Measurements from ENCODE around the gene SLC24A4. TPM values are rescaled to one million over a fixed set of nuclear protein-coding genes. Genes with fewer than 3 reads are reported as not detected.
A peak's percentile ranks its signal among the peaks of the same experiment; 100 is the strongest.

Gene SLC24A4
- total RNA-seq, 3 donors from 2014 or later (not counting 1 experiment from before 2014, with no cell fraction given), result 1.1 to 3.2 (median 2.1) TPM

- DNase-seq (no peak), ATAC-seq (peak in 1 of 3 donors; percentile 44)
- peaks cover 11% of the 10 kb centered on the region for H3K4me1 ChIP-seq (ENCODE audit: control insufficient read depth, insufficient read depth, low read length)
- TF ChIP-seq CTCF (IDR thresholded peaks at IDR 0.05), result no peak
- H3K9me3 ChIP-seq (ENCODE audit: control insufficient read depth, insufficient read depth, low read length), result no peaks in the 10 kb centered on the region
- no peak overlapping the region for H3K4me3 ChIP-seq (ENCODE audit: low read length)
- Mint-ChIP-seq H3K27me3 (ENCODE audit: low read depth in 2 of 2) (peaks cover 11% of the 10 kb centered on the region in 2 donors), H3K27ac (no peak overlapping the region), H3K4me3 (no peak overlapping the region), H3K9me3 (no peaks in the 10 kb centered on the region), H3K36me3 (no peaks in the 10 kb centered on the region), H3K4me1 (peaks cover 0 to 22% of the 10 kb centered on the region in 2 donors)
- no peaks in the 10 kb centered on the region for H3K36me3 ChIP-seq (ENCODE audit: control insufficient read depth, insufficient read depth, low read length)
- H3K27ac ChIP-seq (ENCODE audit: low read length), result no peak overlapping the region
- intact Hi-C loops (cut with micrococcal nuclease), result no loop called here
- WGBS (ENCODE audit: insufficient coverage), result 95% methylated on average over 2 of the region's 3 CpGs
- no peaks in the 10 kb centered on the region for H3K27me3 ChIP-seq (ENCODE audit: control insufficient read depth, insufficient read depth, low read length)
Measured at GRCh38 chr14:92417759-92418158, 94.8 kb downstream of the SLC24A4 start.

- H3K9me3 Mint-ChIP-seq, result no peaks in the 10 kb centered on the region
- DNase-seq (no peak), ATAC-seq (no peak)
- WGBS (ENCODE audit: insufficient coverage), result 43% methylated on average over 6 of the region's 6 CpGs
- TF ChIP-seq CTCF (IDR thresholded peaks at IDR 0.05), result no peak
- H3K4me1 Mint-ChIP-seq, result peaks cover 7 to 14% of the 10 kb centered on the region in 2 donors
- H3K4me3 ChIP-seq (ENCODE audit: low read length), result no peak overlapping the region
- H3K36me3 Mint-ChIP-seq, result no peaks in the 10 kb centered on the region
- peaks cover 0 to 2% of the 10 kb centered on the region in 2 donors for H3K27me3 Mint-ChIP-seq (ENCODE audit: low read depth in 2 of 2)
- no peaks in the 10 kb centered on the region for H3K36me3 ChIP-seq (ENCODE audit: control insufficient read depth, insufficient read depth, low read length)
- H3K27me3 ChIP-seq (ENCODE audit: control insufficient read depth, insufficient read depth, low read length), result no peaks in the 10 kb centered on the region
- no peak overlapping the region for H3K27ac Mint-ChIP-seq
- no peak overlapping the region for H3K4me3 Mint-ChIP-seq
- peaks cover 4% of the 10 kb centered on the region for H3K4me1 ChIP-seq (ENCODE audit: control insufficient read depth, insufficient read depth, low read length)
- no peak overlapping the region for H3K27ac ChIP-seq (ENCODE audit: low read length)
- intact Hi-C loops (cut with micrococcal nuclease), result no loop called here
- no peaks in the 10 kb centered on the region for H3K9me3 ChIP-seq (ENCODE audit: control insufficient read depth, insufficient read depth, low read length)
Measured at GRCh38 chr14:92421751-92422150, 98.8 kb downstream of the SLC24A4 start.

DNA sequence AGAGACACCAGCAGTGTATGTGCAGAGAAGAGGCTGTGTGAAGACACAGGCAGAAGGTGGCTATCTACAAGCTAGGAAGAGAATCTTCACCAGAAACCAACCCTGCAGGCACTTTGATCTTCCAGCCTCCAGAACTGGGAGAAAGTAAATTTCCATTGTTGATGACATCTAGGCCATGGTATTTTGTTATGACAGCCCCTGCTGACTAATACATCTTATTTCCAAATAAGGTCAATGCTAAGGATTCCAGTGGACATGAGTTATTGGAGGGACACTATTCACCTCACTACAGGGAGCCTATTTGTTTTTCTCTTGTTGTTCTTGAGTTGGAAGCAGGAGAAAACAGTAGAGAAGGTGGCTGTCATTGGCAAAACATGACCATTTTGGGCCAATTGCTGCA, 102.1 kb downstream of the SLC24A4 start:
- TF ChIP-seq CTCF (IDR thresholded peaks at IDR 0.05), result no peak
- Mint-ChIP-seq H3K27me3 (ENCODE audit: low read depth in 2 of 2) (peaks cover 0 to 2% of the 10 kb centered on the region in 2 donors), H3K9me3 (no peaks in the 10 kb centered on the region), H3K36me3 (no peaks in the 10 kb centered on the region), H3K4me1 (peaks cover 7 to 14% of the 10 kb centered on the region in 2 donors), H3K4me3 (no peak overlapping the region), H3K27ac (no peak overlapping the region)
- Histone ChIP-seq H3K4me3 (ENCODE audit: low read length) (no peak overlapping the region), H3K27ac (ENCODE audit: low read length) (no peak overlapping the region), H3K36me3 (ENCODE audit: control insufficient read depth, insufficient read depth, low read length) (no peaks in the 10 kb centered on the region), H3K9me3 (ENCODE audit: control insufficient read depth, insufficient read depth, low read length) (no peaks in the 10 kb centered on the region), H3K27me3 (ENCODE audit: control insufficient read depth, insufficient read depth, low read length) (no peaks in the 10 kb centered on the region), H3K4me1 (ENCODE audit: control insufficient read depth, insufficient read depth, low read length) (peaks cover 4% of the 10 kb centered on the region)
- intact Hi-C loops (cut with micrococcal nuclease), result loop anchor here (5.0 kb wide), 1 partner anchor 148 kb away; no protein-coding TSS in a partner anchor
- DNase-seq (no peak), ATAC-seq (no peak)

DNA sequence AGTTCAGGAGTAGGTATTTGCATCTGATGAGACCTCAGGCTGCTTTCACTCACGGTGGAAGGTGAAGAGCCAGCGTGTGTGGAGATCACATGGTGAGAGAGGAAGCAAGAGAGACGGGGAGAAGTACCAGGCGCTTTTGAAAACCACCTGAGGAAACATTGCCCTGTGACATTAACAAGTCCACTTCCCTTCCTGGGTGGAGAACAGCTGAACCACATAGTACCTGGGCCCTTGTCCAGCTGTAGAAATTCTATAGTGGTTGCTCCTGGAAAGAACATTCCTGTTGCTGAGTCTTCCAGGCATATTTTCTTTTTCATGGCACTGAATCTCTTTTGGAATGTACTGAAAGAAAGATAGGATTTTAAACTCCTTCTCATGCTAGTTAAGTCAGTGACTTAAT, 103.3 kb downstream of the SLC24A4 start:
- 2% methylated on average over 4 of the region's 4 CpGs for WGBS (ENCODE audit: insufficient coverage)
- H3K36me3 Mint-ChIP-seq, result no peaks in the 10 kb centered on the region
- intact Hi-C loops (cut with micrococcal nuclease), result loop anchor here (5.0 kb wide), 1 partner anchor 149 kb away; no protein-coding TSS in a partner anchor
- no peak overlapping the region for H3K4me3 ChIP-seq (ENCODE audit: low read length)
- H3K9me3 ChIP-seq (ENCODE audit: control insufficient read depth, insufficient read depth, low read length), result no peaks in the 10 kb centered on the region
- ATAC-seq, result peak in 2 of 3 donors; percentile 20 to 46
- peaks cover 7 to 14% of the 10 kb centered on the region in 2 donors for H3K4me1 Mint-ChIP-seq
- peaks cover 4% of the 10 kb centered on the region for H3K4me1 ChIP-seq (ENCODE audit: control insufficient read depth, insufficient read depth, low read length)
- no peak overlapping the region for H3K4me3 Mint-ChIP-seq
- DNase-seq, result peak in 1 of 2 donors; percentile 23
- peaks cover 0 to 3% of the 10 kb centered on the region in 2 donors for H3K27me3 Mint-ChIP-seq (ENCODE audit: low read depth in 2 of 2)
- TF ChIP-seq CTCF (IDR thresholded peaks at IDR 0.05), result no peak
- no peak overlapping the region for H3K27ac ChIP-seq (ENCODE audit: low read length)
- H3K27ac Mint-ChIP-seq, result peak overlapping the region in 1 of 2 donors; percentile 57
- no peaks in the 10 kb centered on the region for H3K9me3 Mint-ChIP-seq
- no peaks in the 10 kb centered on the region for H3K27me3 ChIP-seq (ENCODE audit: control insufficient read depth, insufficient read depth, low read length)
- no peaks in the 10 kb centered on the region for H3K36me3 ChIP-seq (ENCODE audit: control insufficient read depth, insufficient read depth, low read length)
